Measurements from ENCODE around the gene UCN2. TPM values are rescaled to one million over a fixed set of nuclear protein-coding genes. Genes with fewer than 3 reads are reported as not detected.
"Not testable (repeated sequence)": the region's sequence is repeated elsewhere in the genome, so short reads cannot be mapped to it uniquely, and the experiment has no call there.

The UCN2 gene
- total RNA-seq, 1 donor from 2014 or later, result not detected

GRCh38 chr3:48564022-48564421 lies 441 bp upstream of the UCN2 start:
- DNase-seq (ENCODE audit: low spot score), result no peak

GRCh38 chr3:48562367-48563095 lies 1.1 kb downstream of the UCN2 start:
- no peak for DNase-seq (ENCODE audit: low spot score)

GRCh38 chr3:48561045-48561736 lies 2.4 kb downstream of the UCN2 start:
- DNase-seq (ENCODE audit: low spot score), result no peak

GRCh38 chr3:48560648-48561018 lies 2.9 kb downstream of the UCN2 start:
- no peak for DNase-seq (ENCODE audit: low spot score)

- DNase-seq (ENCODE audit: low spot score), result no peak
Measured at GRCh38 chr3:48558493-48559134, 5.0 kb downstream of the UCN2 start.

- DNase-seq (ENCODE audit: low spot score), result peak; percentile 100
Measured at GRCh38 chr3:48556796-48557626, 6.6 kb downstream of the UCN2 start, which contains the start of gene PFKFB4. Gene PFKFB4 (minus strand): TSS chr3:48556803. CDS start chr3:48556777, 26 bp downstream.

GRCh38 chr3:48555949-48556795 lies 7.4 kb downstream of the UCN2 start:
- no peak for DNase-seq (ENCODE audit: low spot score)

GRCh38 chr3:48555231-48555948 lies 8.2 kb downstream of the UCN2 start:
- DNase-seq (ENCODE audit: low spot score), result no peak

GRCh38 chr3:48553886-48554845 lies 9.4 kb downstream of the UCN2 start:
- DNase-seq (ENCODE audit: low spot score), result no peak

GRCh38 chr3:48553361-48553760 lies 10.2 kb downstream of the UCN2 start:
- no peak for DNase-seq (ENCODE audit: low spot score)

- DNase-seq (ENCODE audit: low spot score), result no peak
Measured at GRCh38 chr3:48552111-48552951, 11.2 kb downstream of the UCN2 start.

GRCh38 chr3:48551651-48552050 lies 11.9 kb downstream of the UCN2 start:
- not testable (repeated sequence) for DNase-seq (ENCODE audit: low spot score)

- DNase-seq (ENCODE audit: low spot score), result peak; percentile 94
Measured at GRCh38 chr3:48548729-48549705, 14.6 kb downstream of the UCN2 start.

- DNase-seq (ENCODE audit: low spot score), result no peak
Measured at GRCh38 chr3:48548126-48548525, 15.5 kb downstream of the UCN2 start.

- no peak for DNase-seq (ENCODE audit: low spot score)
Measured at GRCh38 chr3:48546203-48546829, 17.3 kb downstream of the UCN2 start.

- no peak for DNase-seq (ENCODE audit: low spot score)
Measured at GRCh38 chr3:48544141-48544540, 19.4 kb downstream of the UCN2 start.

Data from mesenteric fat pad (tissue), 1 donor.